AG04450 (cell line): ENCODE results near the gene IPO4. TPM values are rescaled to one million over a fixed set of nuclear protein-coding genes. Genes with fewer than 3 reads are reported as not detected.

Experiments used
- CTCF ChIA-PET: fragments of 300-600, 350-600 bp; formaldehyde crosslinking; extraction: SDS; loops from one replicate; lab custom pipeline; 2022; ENCODE audit warnings: antibody characterized with exemption, inconsistent platforms; lab: Charles Lee
- POLR2A ChIA-PET: fragments of 350-600 bp; formaldehyde crosslinking; extraction: SDS; loops from one replicate; lab custom pipeline; 2021; ENCODE audit warnings: antibody characterized with exemption, inconsistent platforms; lab: Yijun Ruan, JAX
- DNase-seq: peaks from one replicate; pipeline ENCODE4 v3.0.0-alpha.2; 2011; ENCODE audit warnings: low read depth, low spot score
- H3K27ac ChIP-seq: one replicate; pipeline ENCODE4 v1.5.1; 2012; ENCODE audit warnings: low read depth, low read length, control low read depth
- H3K27me3 ChIP-seq: one replicate; pipeline ENCODE4 v1.6.0; 2012; ENCODE audit warnings: low read length; ENCODE audit not compliant: control insufficient read depth, insufficient read depth
- H3K4me3 ChIP-seq: 2 replicates; pipeline ENCODE4 v1.5.1; 2011; ENCODE audit warnings: mild to moderate bottlenecking, low read depth, low read length, control low read depth
- H3K9me3 ChIP-seq: 2 replicates; pipeline ENCODE4 v1.5.1; 2012; ENCODE audit warnings: low read length; ENCODE audit not compliant: control insufficient read depth, insufficient read depth
- polyA plus RNA-seq: library from polyadenylated mRNA; depleted of rRNA; stranded (reverse); fragments of >200 nt; gene quantifications from 2 replicates; pipeline ENCODE4 v1.2.3, GENCODE V29; 2011
- TF ChIP-seq, protein P1 (sequence below): IDR thresholded peaks from 2 replicates; pipeline ENCODE4 v1.5.1; 2011; ENCODE audit warnings: low read depth, low read length, control low read depth, inconsistent platforms

IPO4 gene
- polyA plus RNA-seq, 1 experiment = 15.2 TPM

DNA sequence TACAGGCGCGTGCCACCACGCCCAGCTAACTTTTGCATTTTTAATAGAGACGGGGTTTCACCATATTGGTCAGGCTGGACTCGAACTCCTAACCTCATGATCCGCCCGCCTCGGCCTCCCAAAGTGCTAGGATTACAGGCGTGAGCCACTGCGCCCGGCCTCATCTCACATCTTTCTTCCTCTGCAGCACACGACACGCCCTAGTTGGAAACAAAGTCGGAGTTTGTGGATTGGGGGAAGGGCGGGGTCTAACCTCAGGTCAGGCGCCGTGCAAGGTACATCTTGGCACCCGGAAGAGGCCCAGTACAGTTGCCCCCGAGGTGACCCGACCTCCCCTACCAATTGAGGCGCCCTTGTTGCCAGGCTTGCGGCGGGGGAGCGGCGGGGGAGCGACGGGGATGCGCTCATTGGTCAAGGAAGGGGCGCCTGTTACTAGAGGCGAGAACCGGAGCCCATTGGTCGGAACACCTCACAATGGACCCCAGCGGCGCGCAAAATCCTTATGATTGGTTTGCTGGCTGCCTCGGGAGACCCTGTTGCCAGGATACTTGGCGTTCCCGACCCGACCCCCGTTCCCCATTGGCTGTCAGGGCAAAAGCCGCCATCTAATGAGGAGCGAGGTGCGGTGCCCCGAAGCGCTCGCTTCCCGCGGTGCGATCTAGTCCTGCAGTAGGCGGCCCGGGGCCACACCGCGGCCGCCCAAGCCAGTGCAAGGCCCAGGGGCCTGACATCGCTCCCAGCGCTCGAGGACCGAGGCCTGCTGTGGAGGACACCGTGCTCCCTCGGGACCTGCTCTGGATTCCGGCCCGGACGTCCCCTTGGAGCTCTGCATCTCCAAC, 17.0 kb downstream of the IPO4 start, which contains the start of gene REC8:
Gene REC8 (plus strand): TSS at position 659 of the 839 bp plus-strand sequence. CDS start 473 bp downstream, outside the sequence.
- Histone ChIP-seq H3K4me3 (peak within 1 kb of the TSS; percentile 37), H3K27ac (no peak within 1 kb of the TSS), H3K9me3 (no peaks in the 10 kb centered on the region; the same call in 1 of the 2 replicates), H3K27me3 (no peaks in the 10 kb centered on the region)
- POLR2A ChIA-PET = interaction anchor here (1.0 kb wide), 1 partner anchor 11 kb away, joined by 4 read pairs; the partner anchor contains the start of gene IRF9
- no peak for DNase-seq
- TF ChIP-seq, protein P1, sequence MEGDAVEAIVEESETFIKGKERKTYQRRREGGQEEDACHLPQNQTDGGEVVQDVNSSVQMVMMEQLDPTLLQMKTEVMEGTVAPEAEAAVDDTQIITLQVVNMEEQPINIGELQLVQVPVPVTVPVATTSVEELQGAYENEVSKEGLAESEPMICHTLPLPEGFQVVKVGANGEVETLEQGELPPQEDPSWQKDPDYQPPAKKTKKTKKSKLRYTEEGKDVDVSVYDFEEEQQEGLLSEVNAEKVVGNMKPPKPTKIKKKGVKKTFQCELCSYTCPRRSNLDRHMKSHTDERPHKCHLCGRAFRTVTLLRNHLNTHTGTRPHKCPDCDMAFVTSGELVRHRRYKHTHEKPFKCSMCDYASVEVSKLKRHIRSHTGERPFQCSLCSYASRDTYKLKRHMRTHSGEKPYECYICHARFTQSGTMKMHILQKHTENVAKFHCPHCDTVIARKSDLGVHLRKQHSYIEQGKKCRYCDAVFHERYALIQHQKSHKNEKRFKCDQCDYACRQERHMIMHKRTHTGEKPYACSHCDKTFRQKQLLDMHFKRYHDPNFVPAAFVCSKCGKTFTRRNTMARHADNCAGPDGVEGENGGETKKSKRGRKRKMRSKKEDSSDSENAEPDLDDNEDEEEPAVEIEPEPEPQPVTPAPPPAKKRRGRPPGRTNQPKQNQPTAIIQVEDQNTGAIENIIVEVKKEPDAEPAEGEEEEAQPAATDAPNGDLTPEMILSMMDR = no peak
- CTCF ChIA-PET = interaction anchor here (1.9 to 2.0 kb wide), 2 partner anchors 10 kb away, joined by 8 to 19 read pairs; partner anchors contain the start of gene IRF9

DNA sequence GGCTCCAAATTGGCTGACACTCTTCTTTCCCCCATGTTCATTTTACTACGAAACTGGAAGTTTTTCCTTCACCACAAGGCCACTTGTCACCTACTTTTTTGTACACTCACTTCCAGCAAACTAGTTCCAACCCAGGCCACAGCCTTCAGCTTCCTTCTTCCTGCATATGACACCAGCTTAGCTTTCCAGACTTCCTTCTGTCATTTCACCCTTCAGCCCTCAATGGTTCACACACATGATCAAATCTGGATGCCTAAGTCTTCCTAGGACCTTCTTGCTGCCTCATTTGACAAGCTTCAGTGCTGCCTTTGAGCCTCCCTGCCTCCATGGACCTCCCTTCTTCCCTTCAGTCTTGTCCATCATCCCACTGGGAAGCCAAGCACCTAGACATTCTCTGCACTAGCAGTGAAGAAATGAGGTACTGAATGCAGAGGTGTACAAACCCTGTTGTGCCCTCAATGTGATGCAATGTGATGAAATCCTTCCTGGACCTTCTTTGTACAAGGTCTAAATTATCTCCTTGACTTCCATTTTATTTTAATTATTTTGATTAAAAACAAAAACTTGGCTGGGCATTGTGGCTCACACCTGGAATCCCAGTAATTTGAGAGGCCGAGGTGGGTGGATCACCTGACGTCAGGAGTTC, 21.0 kb downstream of the IPO4 start:
- DNase-seq = no peak
- POLR2A ChIA-PET = interaction anchor here (0.9 kb wide), 1 partner anchor 46 kb away, joined by 9 read pairs; the partner anchor contains the start of gene CHMP4A
- Histone ChIP-seq H3K9me3 (no peaks in the 10 kb centered on the region; the same call in 1 of the 2 replicates), H3K4me3 (no peak overlapping the region), H3K27ac (no peak overlapping the region), H3K27me3 (no peaks in the 10 kb centered on the region)
- CTCF ChIA-PET = interaction anchor here (1.1 kb wide), 1 partner anchor 141 kb away, joined by 3 read pairs; no protein-coding TSS in a partner anchor
- TF ChIP-seq, protein P1 = no peak

DNA sequence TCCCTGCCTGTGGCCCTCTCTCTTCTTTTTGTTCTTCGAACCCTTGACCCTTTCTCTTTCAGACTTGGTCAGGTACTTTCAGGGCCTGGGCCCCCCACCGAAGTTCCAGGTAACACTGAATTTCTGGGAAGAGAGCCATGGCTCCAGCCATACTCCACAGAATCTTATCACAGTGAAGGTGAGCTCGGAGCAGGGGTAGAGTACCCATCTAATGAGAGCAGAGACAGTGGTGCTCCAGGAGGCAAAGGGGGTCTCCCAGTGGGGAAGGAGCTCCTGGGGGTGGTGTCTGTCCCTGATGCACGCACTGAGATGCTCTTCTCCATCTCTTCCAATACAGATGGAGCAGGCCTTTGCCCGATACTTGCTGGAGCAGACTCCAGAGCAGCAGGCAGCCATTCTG, 22.8 kb downstream of the IPO4 start:
- POLR2A ChIA-PET = no interaction called here
- Histone ChIP-seq H3K4me3 (no peak overlapping the region), H3K27me3 (no peaks in the 10 kb centered on the region), H3K9me3 (no peaks in the 10 kb centered on the region), H3K27ac (no peak overlapping the region)
- TF ChIP-seq, protein P1 = no peak
- CTCF ChIA-PET = interaction anchor here (1.3 kb wide), 1 partner anchor 131 kb away, joined by 3 read pairs; no protein-coding TSS in a partner anchor
- DNase-seq = no peak

DNA sequence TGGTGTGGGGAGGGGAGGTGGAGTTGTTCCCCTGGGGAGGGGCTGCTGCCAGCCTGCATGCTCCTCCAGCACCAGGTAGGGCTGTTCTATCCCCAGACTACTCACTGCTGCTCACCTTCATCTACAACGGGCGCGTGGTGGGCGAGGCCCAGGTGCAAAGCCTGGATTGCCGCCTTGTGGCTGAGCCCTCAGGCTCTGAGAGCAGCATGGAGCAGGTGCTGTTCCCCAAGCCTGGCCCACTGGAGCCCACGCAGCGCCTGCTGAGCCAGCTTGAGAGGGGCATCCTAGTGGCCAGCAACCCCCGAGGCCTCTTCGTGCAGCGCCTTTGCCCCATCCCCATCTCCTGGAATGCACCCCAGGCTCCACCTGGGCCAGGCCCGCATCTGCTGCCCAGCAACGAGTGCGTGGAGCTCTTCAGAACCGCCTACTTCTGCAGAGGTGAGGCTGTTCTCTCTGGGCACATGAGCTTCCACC, 24.1 kb downstream of the IPO4 start:
- POLR2A ChIA-PET = interaction anchor here (0.5 kb wide), 1 partner anchor 11 kb away, joined by 10 read pairs; no protein-coding TSS in a partner anchor
- TF ChIP-seq, protein P1 = no peak
- H3K9me3 ChIP-seq = no peaks in the 10 kb centered on the region
- no peaks in the 10 kb centered on the region for H3K27me3 ChIP-seq
- no peak overlapping the region for H3K4me3 ChIP-seq
- no peak overlapping the region for H3K27ac ChIP-seq
- DNase-seq = no peak
- CTCF ChIA-PET = no interaction called here
